H1 (cell line): ENCODE results near the gene ADGRL3. TPM values are rescaled to one million over a fixed set of nuclear protein-coding genes. Genes with fewer than 3 reads are reported as not detected.
A peak's percentile ranks its signal among the peaks of the same experiment; 100 is the strongest.

ENCODE experiments used
- CTCF ChIA-PET: fragments of 300-600 bp; sonication (Branson Sonifier 250); formaldehyde crosslinking; loops from one replicate; lab custom pipeline; 2021; ENCODE audit not compliant: partially characterized antibody; lab: Charles Lee
- POLR2A ChIA-PET: fragments of 300-600 bp; sonication (Branson Sonifier 250); formaldehyde crosslinking; loops from one replicate; lab custom pipeline; 2021; ENCODE audit warnings: inconsistent platforms; ENCODE audit not compliant: partially characterized antibody; lab: Charles Lee
- DNase-seq, 2 experiments: peaks; one replicate each; pipeline versions ENCODE4 v3.0.0 to v3.0.0-alpha.2; 2010 to 2022; ENCODE audit warnings: low spot score in 2 of 2, low read depth in 1 of 2, mixed read lengths in 1 of 2
- FAIRE-seq: peaks from 2 replicates; lab custom pipeline; 2011; peaks lifted over from hg19 to GRCh38; lab: Jason Lieb, UNC
- H2AFZ ChIP-seq: 2 replicates; pipeline ENCODE4 v1.8.1; 2012; ENCODE audit warnings: low read length, inconsistent platforms
- H2AK5ac ChIP-seq: 2 replicates; pipeline ENCODE4 v1.6.1; 2013; ENCODE audit warnings: low read depth, low read length
- H2BK120ac ChIP-seq: replicated peaks from 2 replicates; pipeline ENCODE3; 2013; ENCODE audit warnings: low read depth, low read length, inconsistent platforms
- H2BK12ac ChIP-seq: 2 replicates; pipeline ENCODE4 v1.6.1; 2013; ENCODE audit warnings: low read depth, low read length
- H2BK15ac ChIP-seq: 2 replicates; pipeline ENCODE4 v1.6.1; 2013; ENCODE audit warnings: low read length
- H2BK20ac ChIP-seq: 2 replicates; pipeline ENCODE4 v1.6.1; 2013; ENCODE audit warnings: low read length
- H2BK5ac ChIP-seq: 2 replicates; pipeline ENCODE4 v1.6.1; 2013; ENCODE audit warnings: low read depth, low read length
- H3K14ac ChIP-seq: 2 replicates; pipeline ENCODE4 v1.6.1; 2013; ENCODE audit warnings: inconsistent platforms; ENCODE audit not compliant: insufficient read length
- H3K18ac ChIP-seq: 2 replicates; pipeline ENCODE4 v1.6.1; 2013; ENCODE audit warnings: low read length; ENCODE audit errors: extremely low read depth
- H3K23ac ChIP-seq: 2 replicates; pipeline ENCODE4 v1.6.1; 2013; ENCODE audit warnings: inconsistent platforms; ENCODE audit not compliant: insufficient read length
- H3K23me2 ChIP-seq: 2 replicates; pipeline ENCODE4 v1.6.1; 2013; ENCODE audit warnings: low read depth, low read length
- H3K27ac ChIP-seq: 2 replicates; pipeline ENCODE4 v1.6.1; 2011; ENCODE audit warnings: low read depth, low read length, inconsistent platforms
- H3K27me3 ChIP-seq, 4 experiments: replicated peaks in 1 of 4; 1 replicate in 1 of 4; 2 replicates in 3 of 4; pipeline versions ENCODE4 v1.6.1 to v1.8.1; 2011 to 2013; ENCODE audit warnings: low read length in 3 of 4, mild to moderate bottlenecking in 3 of 4, inconsistent platforms in 2 of 4, mixed read lengths in 2 of 4, moderate library complexity in 1 of 4; ENCODE audit not compliant: control insufficient read depth in 3 of 4, insufficient read depth in 3 of 4; ENCODE audit errors: extremely low read depth in 1 of 4
- H3K36me3 ChIP-seq, 4 experiments: 2 replicates each; pipeline versions ENCODE4 v1.6.1 to v1.8.1; 2011 to 2013; ENCODE audit warnings: mild to moderate bottlenecking in 4 of 4, low read length in 3 of 4, moderate library complexity in 2 of 4, control low read depth in 1 of 4, inconsistent platforms in 1 of 4; ENCODE audit not compliant: insufficient read depth in 4 of 4, control insufficient read depth in 2 of 4
- H3K4ac ChIP-seq: replicated peaks from 2 replicates; pipeline ENCODE3; 2013; ENCODE audit warnings: low read length, low read depth, mixed read lengths, inconsistent platforms; ENCODE audit not compliant: insufficient read length
- H3K4me1 ChIP-seq, 4 experiments: replicated peaks in 1 of 4; 1 replicate in 1 of 4; 2 replicates in 3 of 4; pipeline versions ENCODE4 v1.6.1 to v1.8.1; 2011 to 2013; ENCODE audit warnings: low read length in 3 of 4, inconsistent platforms in 2 of 4, mixed read lengths in 1 of 4; ENCODE audit not compliant: insufficient read depth in 4 of 4, control insufficient read depth in 3 of 4
- H3K4me2 ChIP-seq, 2 experiments: 2 replicates each; pipeline versions ENCODE4 v1.6.1 to v1.8.1; 2011 to 2013; ENCODE audit warnings: low read depth in 2 of 2, low read length in 2 of 2, control low read depth in 1 of 2, inconsistent platforms in 1 of 2, mild to moderate bottlenecking in 1 of 2; ENCODE audit not compliant: insufficient read depth in 1 of 2
- H3K4me3 ChIP-seq, 4 experiments: fragments of 200-600, 300-600 bp in 1 of 4; sonication (generic), shearing (Covaris generic), sonication (Bioruptor Twin) in 1 of 4; 2 replicates each; pipeline versions ENCODE4 v1.5.1 to v1.8.1; 2011 to 2016; ENCODE audit warnings: low read length in 4 of 4, low read depth in 3 of 4, control low read depth in 2 of 4, inconsistent platforms in 2 of 4, mild to moderate bottlenecking in 2 of 4, mixed read lengths in 1 of 4, moderate library complexity in 1 of 4; ENCODE audit not compliant: insufficient read depth in 2 of 4; ENCODE audit errors: extremely low read depth in 1 of 4
- H3K56ac ChIP-seq: replicated peaks from 2 replicates; pipeline ENCODE3; 2013; ENCODE audit warnings: low read depth, mild to moderate bottlenecking, mixed read lengths, low read length, inconsistent platforms; ENCODE audit not compliant: insufficient read length
- H3K79me1 ChIP-seq: 2 replicates; pipeline ENCODE4 v1.6.1; 2013; ENCODE audit warnings: low read depth, low read length, control low read depth
- H3K79me2 ChIP-seq, 2 experiments: 2 replicates each; pipeline versions ENCODE4 v1.6.1 to v1.8.1; 2012 to 2013; ENCODE audit warnings: low read length in 2 of 2, mild to moderate bottlenecking in 2 of 2, inconsistent platforms in 1 of 2; ENCODE audit not compliant: insufficient read depth in 2 of 2, control insufficient read depth in 1 of 2
- H3K9ac ChIP-seq, 4 experiments: replicated peaks in 1 of 4; 1 replicate in 1 of 4; 2 replicates in 3 of 4; pipeline versions ENCODE4 v1.6.1 to v1.8.1; 2011 to 2013; ENCODE audit warnings: low read depth in 3 of 4, low read length in 3 of 4, control low read depth in 2 of 4, mild to moderate bottlenecking in 2 of 4, moderate library complexity in 2 of 4, inconsistent platforms in 1 of 4; ENCODE audit errors: extremely low read depth in 1 of 4
- H3K9me3 ChIP-seq, 2 experiments: 2 replicates each; pipeline versions ENCODE4 v1.6.1 to v1.8.1; 2012 to 2013; ENCODE audit warnings: mild to moderate bottlenecking in 2 of 2, moderate library complexity in 2 of 2, control low read depth in 1 of 2, inconsistent platforms in 1 of 2, low read depth in 1 of 2, low read length in 1 of 2, mixed read lengths in 1 of 2; ENCODE audit not compliant: insufficient read depth in 2 of 2
- H4K20me1 ChIP-seq, 2 experiments: replicated peaks in 1 of 2; 2 replicates each; pipeline versions ENCODE3 to v1.8.1; 2011 to 2013; ENCODE audit warnings: inconsistent platforms in 2 of 2, low read length in 2 of 2, mild to moderate bottlenecking in 1 of 2; ENCODE audit not compliant: insufficient read depth in 2 of 2, control insufficient read depth in 1 of 2
- H4K5ac ChIP-seq: 2 replicates; pipeline ENCODE4 v1.6.1; 2013; ENCODE audit warnings: low read length, low read depth, mixed read lengths, inconsistent platforms; ENCODE audit not compliant: insufficient read length
- H4K8ac ChIP-seq: 2 replicates; pipeline ENCODE4 v1.8.0; 2013; ENCODE audit warnings: mild to moderate bottlenecking, moderate library complexity, low read length, inconsistent platforms; ENCODE audit not compliant: insufficient read depth; ENCODE audit errors: extremely low read depth
- H4K91ac ChIP-seq: replicated peaks from 2 replicates; pipeline ENCODE3; 2013; ENCODE audit warnings: low read length, mixed read lengths, inconsistent platforms; ENCODE audit not compliant: insufficient read length
- CBX5 ChIP-seq: fragments of 300-800, 300-1000 bp; sonication (generic); IDR thresholded peaks from 2 replicates; pipeline ENCODE4 v1.7.1; 2016; ENCODE audit warnings: antibody characterized with exemption, low read length, low read depth
- CEBPB ChIP-seq: IDR thresholded peaks from 2 replicates; pipeline ENCODE4 v1.6.1; 2012; ENCODE audit warnings: low read depth, low read length
- CHD1 ChIP-seq: IDR thresholded peaks from 2 replicates; pipeline ENCODE4 v1.6.1; 2012; ENCODE audit warnings: low read depth, low read length, improper control_type of control experiment
- CTCF ChIP-seq, 3 experiments: IDR thresholded peaks; 1 replicate in 2 of 3; 2 replicates in 1 of 3; pipeline versions ENCODE4 v1.5.1 to v1.6.1; 2011; ENCODE audit warnings: low read length in 3 of 3, mild to moderate bottlenecking in 3 of 3, inconsistent platforms in 2 of 3, low read depth in 1 of 3, moderate library complexity in 1 of 3; ENCODE audit not compliant: insufficient read depth in 1 of 3; ENCODE audit errors: control extremely low read depth in 1 of 3
- EGR1 ChIP-seq: IDR thresholded peaks from 2 replicates; pipeline ENCODE4 v1.6.1; 2011; ENCODE audit warnings: low read depth, low read length, borderline replicate concordance
- EZH2 ChIP-seq: fragments of 200-600 bp; sonication (generic); IDR thresholded peaks from 2 replicates; pipeline ENCODE4 v1.7.1; 2012; ENCODE audit warnings: low read depth, mild to moderate bottlenecking, moderate library complexity, low read length, inconsistent platforms; ENCODE audit not compliant: severe bottlenecking
- GTF2F1 ChIP-seq: IDR thresholded peaks from 2 replicates; pipeline ENCODE4 v1.6.1; 2012; ENCODE audit warnings: low read depth, low read length, improper control_type of control experiment, borderline replicate concordance
- JUND ChIP-seq: IDR thresholded peaks from 2 replicates; pipeline ENCODE4 v1.6.1; 2011; ENCODE audit warnings: mild to moderate bottlenecking, improper control_type of control experiment, low read length
- SP2 ChIP-seq: IDR thresholded peaks from 2 replicates; pipeline ENCODE4 v1.6.1; 2012; ENCODE audit warnings: mild to moderate bottlenecking, low read length, inconsistent platforms
- TAF7 ChIP-seq: optimal IDR thresholded peaks from 2 replicates; pipeline ENCODE3; 2011; ENCODE audit warnings: low read depth, mild to moderate bottlenecking, inconsistent platforms, low read length, moderate library complexity, borderline replicate concordance
- TCF12 ChIP-seq: IDR thresholded peaks from 2 replicates; pipeline ENCODE4 v1.6.1; 2011; ENCODE audit warnings: low read depth, mild to moderate bottlenecking, low read length
- WGBS, 2 experiments: shearing (Covaris generic) in 1 of 2; methylation state at CpG; one replicate each; pipeline versions ENCODE4 v1.1.6 to v1.1.7; 2013 to 2015; ENCODE audit warnings: low lambda C conversion rate in 2 of 2, mixed read lengths in 2 of 2, inconsistent platforms in 1 of 2, low coverage in 1 of 2, missing lambda C conversion rate in 1 of 2; ENCODE audit not compliant: insufficient replicate concordance in 2 of 2, insufficient coverage in 1 of 2, insufficient read length in 1 of 2; ENCODE audit errors: extremely low coverage in 1 of 2, missing lambda C conversion rate in 1 of 2; 5-methylcytosine and 5-hydroxymethylcytosine counted together
- polyA plus RNA-seq, 7 experiments: library from polyadenylated mRNA; depleted of rRNA in 3 of 7; stranded (reverse) in 5 of 7; unstranded in 2 of 7; fragments of >200 nt in 5 of 7; fragments of 200-250 nt in 2 of 7; gene quantifications; 1 replicate in 5 of 7; 2 replicates in 1 of 7; 4 replicates in 1 of 7; pipeline versions ENCODE4 v1.2.1 to v1.2.3, GENCODE V29; 2011 to 2013; ENCODE audit warnings: missing spikeins in 2 of 7, mixed read lengths in 2 of 7
- total RNA-seq: library from RNA; stranded (reverse); fragmentation: NEBNext Ultra II Directional; extraction: Animal tissue kit (Norgen Biotek cat#: 25700); gene quantifications from 2 replicates; pipeline ENCODE4 v1.2.1, GENCODE V29; 2021
- TF ChIP-seq, protein P1 (sequence below): IDR thresholded peaks from 2 replicates; pipeline ENCODE4 v1.6.1; 2012; ENCODE audit warnings: inconsistent platforms

Gene ADGRL3
- total and polyA plus RNA-seq, 2 of the 8 experiments (the other 6 are each of a cell fraction or from before 2014, with no cell fraction given): 6.6 to 13.0 TPM

DNA sequence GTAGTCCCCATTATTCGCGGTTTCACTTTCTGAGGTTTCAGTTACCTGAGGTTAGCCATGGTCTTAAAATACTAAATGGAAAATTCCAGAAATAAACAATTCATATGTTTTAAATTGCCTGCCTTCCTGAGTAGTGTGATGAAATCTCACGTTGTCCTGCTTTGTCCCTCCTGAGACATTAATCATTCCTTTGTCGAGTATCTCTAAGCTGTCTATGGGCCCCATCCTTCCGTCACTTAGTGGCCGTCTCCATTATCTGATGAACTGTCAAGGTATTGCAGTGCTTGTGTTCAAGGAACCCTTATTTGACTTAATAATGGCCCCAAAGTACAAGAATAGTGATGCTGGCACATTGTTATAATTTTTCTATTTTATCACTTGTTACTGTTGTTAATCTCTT is 94.8 kb downstream of the ADGRL3 start:
- H3K4me1 ChIP-seq: peaks cover 0 to 8% (median 2%) of the 10 kb centered on the region in 4 experiments; a peak in 2 of 7 replicates
- no peak for TF ChIP-seq CBX5
- TF ChIP-seq EGR1: no peak
- no peak for TF ChIP-seq TAF7
- TF ChIP-seq CTCF (IDR thresholded peaks at IDR 0.05; ENCODE audit: control extremely low read depth in 1 of 3, insufficient read depth in 1 of 3, low read depth in 1 of 3, low read length in 3 of 3): no peak
- TF ChIP-seq JUND: no peak
- TF ChIP-seq, protein P1, sequence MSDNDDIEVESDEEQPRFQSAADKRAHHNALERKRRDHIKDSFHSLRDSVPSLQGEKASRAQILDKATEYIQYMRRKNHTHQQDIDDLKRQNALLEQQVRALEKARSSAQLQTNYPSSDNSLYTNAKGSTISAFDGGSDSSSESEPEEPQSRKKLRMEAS: no peak
- TF ChIP-seq EZH2: no peak
- TF ChIP-seq GTF2F1: no peak
- TF ChIP-seq SP2: no peak
- TF ChIP-seq TCF12: no peak
- TF ChIP-seq CHD1: no peak
- TF ChIP-seq CEBPB: no peak

More for the DNA sequence above, 94.8 kb downstream of the ADGRL3 start:
- H3K23me2 ChIP-seq: no peaks in the 10 kb centered on the region; the same call in 1 of the 2 replicates
- ChIA-PET POLR2A (no interaction called here), CTCF (no interaction called here)
- no peak overlapping the region; the same call in 1 of the 2 replicates for H2BK12ac ChIP-seq
- no peak overlapping the region for H4K91ac ChIP-seq
- H3K56ac ChIP-seq: no peak overlapping the region
- no peak overlapping the region for H3K4me3 ChIP-seq
- H3K14ac ChIP-seq: no peak overlapping the region
- no peak overlapping the region for H2AFZ ChIP-seq
- 94% methylated on average over 6 of the region's 6 CpGs; no CpG with 5 or more reads in 1 of the 2 experiments for WGBS, 2 experiments
- H2BK120ac ChIP-seq: no peak overlapping the region
- H3K4ac ChIP-seq: no peak overlapping the region
- no peak overlapping the region for H2BK20ac ChIP-seq
- H3K23ac ChIP-seq: no peak overlapping the region
- no peak overlapping the region for H3K4me2 ChIP-seq
- H3K9ac ChIP-seq: no peak overlapping the region
- no peaks in the 10 kb centered on the region for H3K79me1 ChIP-seq
- no peak overlapping the region for H2BK15ac ChIP-seq
- DNase-seq: no peak
- H4K5ac ChIP-seq: no peak overlapping the region
- H3K27ac ChIP-seq: no peak overlapping the region
- no peaks in the 10 kb centered on the region for H4K20me1 ChIP-seq
- H3K36me3 ChIP-seq: no peaks in the 10 kb centered on the region
- no peak overlapping the region for H4K8ac ChIP-seq
- no peak for FAIRE-seq
- H2BK5ac ChIP-seq: no peak overlapping the region
- peak overlapping the region; percentile 42; the same call in 1 of the 2 replicates for H2AK5ac ChIP-seq
- H3K18ac ChIP-seq: no peak overlapping the region
- H3K79me2 ChIP-seq: 0 out of 4 replicates have a peak, but pooled peaks cover 0 to 6% of the 10 kb centered on the region in 2 experiments
- H3K9me3 ChIP-seq: no peaks in the 10 kb centered on the region
- no peaks in the 10 kb centered on the region for H3K27me3 ChIP-seq
